Ovary (tissue), 3 donors: ENCODE measurements around the gene MAFF.

ENCODE experiments used
- CTCF ChIP-seq, 3 donors: fragments of 450-650 bp in 2 of 3; fragments of 200-600 bp in 1 of 3; IDR thresholded peaks; one replicate each; pipeline versions ENCODE4 v1.5.1 to v1.8.0; 2016 to 2022; ENCODE audit warnings: antibody characterized with exemption in 3 of 3, mild to moderate bottlenecking in 1 of 3
- POLR2A ChIP-seq: fragments of 450-650 bp; IDR thresholded peaks from one replicate; pipeline ENCODE4 v1.6.1; 2017; ENCODE audit warnings: antibody characterized with exemption, mild to moderate bottlenecking, moderate library complexity
- donor health status: DM: no; HTN: no; CAD: no.

DNA sequence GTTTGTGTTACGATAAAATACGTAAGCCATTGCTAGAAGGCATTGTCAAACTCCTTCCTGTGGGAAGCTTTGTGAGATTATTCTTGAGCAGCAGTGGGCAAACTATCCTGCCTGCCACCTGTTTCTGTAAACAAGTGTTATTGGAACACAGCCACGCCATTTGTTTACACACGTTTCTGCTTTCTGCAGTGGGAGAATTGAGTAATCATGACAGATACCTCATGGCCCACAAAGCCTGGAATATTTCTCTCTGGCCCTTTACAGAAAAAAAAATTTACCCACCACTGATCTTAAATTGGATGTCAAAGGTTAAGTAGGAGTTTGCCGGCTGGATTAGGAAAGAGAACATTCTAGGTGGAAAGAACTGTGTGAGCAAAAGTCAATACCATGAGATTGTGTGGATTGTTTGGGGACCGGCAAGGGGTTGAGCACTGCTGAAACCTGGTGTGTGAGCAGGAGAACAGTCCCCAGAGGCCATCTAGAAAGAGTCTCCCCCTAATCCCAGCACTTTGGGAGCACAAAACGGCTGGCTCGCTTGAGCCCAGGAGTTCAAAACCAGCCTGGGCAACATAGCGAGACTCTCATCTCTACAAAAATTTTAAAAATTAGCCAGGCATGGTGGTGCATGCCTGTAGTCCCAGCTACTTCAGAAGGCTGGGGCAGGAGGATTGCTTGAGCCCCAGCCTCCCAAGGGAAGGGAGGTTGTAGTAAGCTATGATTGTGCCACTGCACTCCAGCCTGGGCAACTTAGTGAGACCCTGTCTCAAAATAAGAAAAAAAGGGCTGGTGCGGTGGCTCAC lies 14.2 kb upstream of the MAFF start:
- TF ChIP-seq CTCF (IDR thresholded peaks at IDR 0.05) (no peak), POLR2A (no peak)
